ENCODE data around the gene RAB3IL1. TPM values are rescaled to one million over a fixed set of nuclear protein-coding genes. Genes with fewer than 3 reads are reported as not detected.

The RAB3IL1 gene
- total and polyA plus RNA-seq, 2 of the 13 experiments (the other 11 are each of a cell fraction or from before 2014, with no cell fraction given), result 1.2 to 2.0 TPM

GRCh38 chr11:61895718-61896059 lies 21.7 kb downstream of the RAB3IL1 start (continued):
- TF ChIP-seq ZNF513 (CRISPR knock-in tag; conservative IDR thresholded peaks at IDR 0.05) (no peak), PTBP1 (IDR thresholded peaks at IDR 0.05; ENCODE audit: low read depth, low read length, poor library complexity, severe bottlenecking) (no peak), RFXANK (CRISPR knock-in tag; IDR thresholded peaks at IDR 0.05) (no peak), PBX3 (CRISPR knock-in tag; IDR thresholded peaks at IDR 0.05; ENCODE audit: borderline replicate concordance) (no peak), RFX3 (CRISPR knock-in tag; IDR thresholded peaks at IDR 0.05) (no peak)

- intact Hi-C loops (cut with micrococcal nuclease; ENCODE audit: unreplicated experiment) (no loop called here), in situ Hi-C loops (cut with HindIII; ENCODE audit: extremely low pct_ligation_motif_present, low pct_unique_long_range_greater_than_20kb) (loop anchor here (5.0 kb wide), 2 partner anchors 52 to 162 kb away; no protein-coding TSS in a partner anchor)
- Histone ChIP-seq H4K20me1 (ENCODE audit: insufficient read depth, low read length) (no peaks in the 10 kb centered on the region), H3K9me3 (ENCODE audit: low read length) (no peaks in the 10 kb centered on the region), H3K27me3 (ENCODE audit: control insufficient read depth in 1 of 2, insufficient read depth in 2 of 2, low read length in 2 of 2) (no peaks in the 10 kb centered on the region), H3K36me3 (replicated peaks in 1 of 2; ENCODE audit: control insufficient read depth in 1 of 2, insufficient read depth in 2 of 2, low read length in 2 of 2) (no peaks in the 10 kb centered on the region), H3K4me1 (ENCODE audit: insufficient read depth, low read length) (peaks cover 20% of the 10 kb centered on the region), H3K27ac (ENCODE audit: extremely low read length, insufficient read depth, low read length) (no peak overlapping the region), H3K9ac (ENCODE audit: insufficient read depth, low read depth, low read length) (no peak overlapping the region), H3K4me2 (ENCODE audit: low read depth, low read length) (no peak overlapping the region), H3K79me2 (ENCODE audit: insufficient read depth, low read length) (no peaks in the 10 kb centered on the region), H2AFZ (ENCODE audit: low read length) (no peak overlapping the region), H3K4me3 (replicated peaks in 1 of 3; ENCODE audit: insufficient read depth in 1 of 3, low read depth in 2 of 3, low read length in 3 of 3) (no peak overlapping the region)
- no TSS peak for BruUV-seq (replicated peaks)
- ChIA-PET CTCF (ENCODE audit: low intra/inter-chr PET ratio, low total read pairs) (interaction anchor here (1.2 to 4.6 kb wide), 2 partner anchors 10 to 166 kb away, joined by 4 to 20 read pairs; no protein-coding TSS in a partner anchor), POLR2A (interaction anchor here (1.6 kb wide), 1 partner anchor 28 kb away, joined by 5 read pairs; no protein-coding TSS in a partner anchor)
- no peak for DNase-seq (ENCODE audit: low spot score)
- ATAC-seq, result no peak
- FAIRE-seq, result no peak
- WGBS (ENCODE audit: low lambda C conversion rate), result 64% methylated on average over 15 of the region's 17 CpGs
- TF ChIP-seq TFDP2 (CRISPR knock-in tag; IDR thresholded peaks at IDR 0.05) (no peak), ZNF10 (CRISPR knock-in tag; IDR thresholded peaks at IDR 0.05; ENCODE audit: borderline replicate concordance, low read depth) (no peak), ZNF180 (CRISPR knock-in tag; IDR thresholded peaks at IDR 0.05; ENCODE audit: borderline replicate concordance, low read depth) (no peak), HDAC2 (CRISPR knock-in tag; IDR thresholded peaks at IDR 0.05) (no peak), HNRNPUL1 (IDR thresholded peaks at IDR 0.05; ENCODE audit: low read depth, low read length) (no peak), PRMT3 (CRISPR knock-in tag; IDR thresholded peaks at IDR 0.05; ENCODE audit: borderline replicate concordance, low read depth) (no peak), ETV6 (CRISPR knock-in tag; conservative IDR thresholded peaks at IDR 0.05) (no peak), ZNF546 (CRISPR knock-in tag; conservative IDR thresholded peaks at IDR 0.05) (no peak), ISL2 (CRISPR knock-in tag; IDR thresholded peaks at IDR 0.05) (no peak), DNMT1 (CRISPR knock-in tag; IDR thresholded peaks at IDR 0.05) (no peak), ASH2L (IDR thresholded peaks at IDR 0.05; ENCODE audit: insufficient read length, low read depth, low read length) (no peak), SMAD9 (CRISPR knock-in tag; IDR thresholded peaks at IDR 0.05) (no peak), TAF1 (CRISPR knock-in tag; IDR thresholded peaks at IDR 0.05) (no peak)
These were observed 22.2 kb downstream of the RAB3IL1 start for GRCh38 chr11:61895046-61895717.
